ACHN (cell line): ENCODE results near the gene COP1.
"Not testable (repeated sequence)": the region's sequence is repeated elsewhere in the genome, so short reads cannot be mapped to it uniquely, and the experiment has no call there.

ENCODE experiments used
- DNase-seq: peaks from one replicate; pipeline ENCODE4 v3.0.0-alpha.2; 2015
- in situ Hi-C: cut with HindIII; loops from 2 replicates; pipeline ENCODE4 v1.10.0; 2017; ENCODE audit warnings: low sequenced_read_pairs, low pct_ligation_motif_present, low pct_unique_long_range_greater_than_20kb

The COP1 gene

GRCh38 chr1:176206961-176207902, at the start of gene COP1:
COP1 (minus strand) TSS chr1:176207286; CDS start chr1:176206978, 308 bp downstream.
- in situ Hi-C loops: no loop called here
- peak; percentile 99 for DNase-seq

- in situ Hi-C loops: no loop called here
- DNase-seq: no peak
Measured at GRCh38 chr1:176252191-176252590, 45.1 kb upstream of the COP1 start.

- in situ Hi-C loops: no loop called here
- DNase-seq: no peak
Measured at GRCh38 chr1:176244851-176245250, 37.8 kb upstream of the COP1 start.

- in situ Hi-C loops: no loop called here
- no peak for DNase-seq
Measured at GRCh38 chr1:176243746-176244145, 36.7 kb upstream of the COP1 start.

- peak; percentile 89 for DNase-seq
- in situ Hi-C loops: no loop called here
Measured at GRCh38 chr1:176241385-176242015, 34.4 kb upstream of the COP1 start.

GRCh38 chr1:176233657-176234056, 26.6 kb upstream of the COP1 start:
- DNase-seq, in situ Hi-C loops: not testable (repeated sequence)

GRCh38 chr1:176227579-176227978, 20.5 kb upstream of the COP1 start:
- no peak for DNase-seq
- in situ Hi-C loops: no loop called here

GRCh38 chr1:176225911-176226310, 18.8 kb upstream of the COP1 start:
- no peak for DNase-seq

GRCh38 chr1:176225479-176225875, 18.4 kb upstream of the COP1 start:
- DNase-seq: no peak
- in situ Hi-C loops: no loop called here

More at GRCh38 chr1:176225911-176226310, 18.8 kb upstream of the COP1 start:
- in situ Hi-C loops: no loop called here

GRCh38 chr1:176222196-176222595, 15.1 kb upstream of the COP1 start:
- in situ Hi-C loops: no loop called here
- no peak for DNase-seq

- no peak for DNase-seq
- in situ Hi-C loops: no loop called here
Measured at GRCh38 chr1:176220100-176220689, 13.1 kb upstream of the COP1 start.

GRCh38 chr1:176217461-176218099, 10.5 kb upstream of the COP1 start:
- in situ Hi-C loops: no loop called here
- DNase-seq: no peak

GRCh38 chr1:176216031-176216430, 8.9 kb upstream of the COP1 start:
- in situ Hi-C loops: no loop called here

GRCh38 chr1:176211396-176212165, 4.5 kb upstream of the COP1 start:
- in situ Hi-C loops: no loop called here
- DNase-seq: no peak

More at GRCh38 chr1:176216031-176216430, 8.9 kb upstream of the COP1 start:
- DNase-seq: no peak

- no peak for DNase-seq
- in situ Hi-C loops: no loop called here
Measured at GRCh38 chr1:176208034-176208433, 948 bp upstream of the COP1 start.

GRCh38 chr1:176206006-176206960, 803 bp downstream of the COP1 start:
- in situ Hi-C loops: no loop called here
- peak; percentile 59 for DNase-seq

GRCh38 chr1:176205332-176205914, 1.7 kb downstream of the COP1 start:
- in situ Hi-C loops: no loop called here
- peak; percentile 18 for DNase-seq
